ENCODE results near the gene PTPA.

The PTPA gene

DNA sequence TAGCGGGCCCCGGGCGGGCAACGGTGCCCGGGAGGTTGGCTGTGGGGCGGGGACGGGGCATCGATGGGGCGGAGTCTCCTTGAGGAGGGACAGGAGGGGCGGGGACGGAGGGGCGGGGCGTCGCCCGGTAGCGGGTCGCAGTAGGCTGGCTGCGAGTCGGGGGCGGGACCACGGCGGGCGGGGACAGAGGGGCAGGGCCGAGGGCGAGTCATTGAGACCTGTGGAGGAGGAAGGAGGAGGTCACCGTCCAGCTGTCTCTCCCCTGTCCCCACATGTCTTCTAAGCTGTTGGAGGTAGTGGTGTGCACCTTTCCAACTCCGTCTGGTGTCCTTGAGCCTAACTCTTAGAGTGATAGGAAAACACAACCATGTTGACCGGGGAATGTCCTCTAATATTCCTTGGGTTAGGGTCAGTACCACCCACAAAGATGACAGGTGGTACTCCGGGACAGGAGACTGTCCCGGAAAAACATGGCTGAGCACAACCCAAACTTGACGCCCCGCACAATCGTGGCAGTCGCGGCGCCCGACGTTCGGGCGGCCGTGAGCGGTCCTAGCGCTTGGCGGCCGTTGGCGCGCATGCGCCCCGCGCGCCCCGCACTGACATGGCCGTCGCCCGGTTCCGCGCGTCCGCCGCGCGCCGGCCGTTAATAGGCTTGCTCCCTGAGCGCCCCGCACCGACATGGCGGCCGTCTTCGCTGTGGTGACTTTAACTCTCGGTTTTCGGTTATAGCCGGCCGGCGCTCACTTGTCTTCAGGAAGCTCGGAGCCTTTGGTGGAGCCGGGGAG is at the start of gene PTPA, which contains the start of gene CRAT:
TSS of gene PTPA (plus strand) at position 676 of the 788 bp plus-strand sequence. CDS start 186 bp downstream, outside the sequence.
TSS of gene CRAT (minus strand) at position 54 of the 788 bp plus-strand sequence. CDS start 284 bp downstream, outside the sequence.
- DNase-seq, result peak; percentile 97

DNA sequence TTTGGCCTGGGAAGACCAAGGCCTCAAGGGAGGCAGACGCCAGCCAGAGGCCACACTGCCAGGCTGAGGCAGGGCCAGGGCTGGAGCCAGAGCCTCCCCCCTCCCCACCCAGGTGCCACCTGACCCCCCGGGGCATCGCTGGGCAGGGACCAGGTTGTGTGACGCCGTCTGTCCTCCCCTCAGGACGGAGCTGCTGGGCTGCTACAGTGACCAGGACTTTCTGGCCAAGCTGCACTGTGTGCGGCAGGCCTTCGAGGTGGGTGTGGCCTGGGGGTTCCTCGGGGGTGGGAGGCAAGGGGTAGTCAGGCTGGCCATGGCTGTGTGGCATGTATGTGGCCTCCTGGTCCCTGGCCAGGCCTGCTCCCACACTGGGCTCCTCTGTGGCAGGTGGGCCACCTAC is 48.2 kb upstream of the PTPA start:
- DNase-seq, result no peak

- no peak for DNase-seq
These were observed 46.7 kb upstream of the PTPA start for GRCh38 chr9:129064499-129064908.

DNA sequence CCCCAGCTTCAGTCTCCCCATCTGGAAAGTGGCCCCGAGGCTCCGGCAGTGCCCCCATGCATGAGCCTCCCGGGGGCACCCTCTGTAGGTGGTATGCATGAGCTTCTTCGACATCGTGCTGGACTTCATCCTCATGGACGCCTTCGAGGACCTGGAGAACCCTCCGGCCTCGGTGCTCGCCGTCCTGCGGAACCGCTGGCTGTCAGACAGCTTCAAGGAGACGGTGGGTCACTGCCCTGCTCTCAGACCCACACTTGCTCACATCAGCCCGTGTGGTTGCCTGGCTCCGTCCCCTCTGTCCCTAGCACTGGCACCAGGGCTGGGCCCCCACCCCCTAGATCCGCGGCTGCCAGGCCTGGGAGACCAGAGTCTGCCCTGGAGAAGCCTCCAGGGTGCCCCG is 43.1 kb upstream of the PTPA start:
- DNase-seq, result no peak

GRCh38 chr9:129068990-129069861 is 42.0 kb upstream of the PTPA start:
- peak; percentile 14 for DNase-seq

DNA sequence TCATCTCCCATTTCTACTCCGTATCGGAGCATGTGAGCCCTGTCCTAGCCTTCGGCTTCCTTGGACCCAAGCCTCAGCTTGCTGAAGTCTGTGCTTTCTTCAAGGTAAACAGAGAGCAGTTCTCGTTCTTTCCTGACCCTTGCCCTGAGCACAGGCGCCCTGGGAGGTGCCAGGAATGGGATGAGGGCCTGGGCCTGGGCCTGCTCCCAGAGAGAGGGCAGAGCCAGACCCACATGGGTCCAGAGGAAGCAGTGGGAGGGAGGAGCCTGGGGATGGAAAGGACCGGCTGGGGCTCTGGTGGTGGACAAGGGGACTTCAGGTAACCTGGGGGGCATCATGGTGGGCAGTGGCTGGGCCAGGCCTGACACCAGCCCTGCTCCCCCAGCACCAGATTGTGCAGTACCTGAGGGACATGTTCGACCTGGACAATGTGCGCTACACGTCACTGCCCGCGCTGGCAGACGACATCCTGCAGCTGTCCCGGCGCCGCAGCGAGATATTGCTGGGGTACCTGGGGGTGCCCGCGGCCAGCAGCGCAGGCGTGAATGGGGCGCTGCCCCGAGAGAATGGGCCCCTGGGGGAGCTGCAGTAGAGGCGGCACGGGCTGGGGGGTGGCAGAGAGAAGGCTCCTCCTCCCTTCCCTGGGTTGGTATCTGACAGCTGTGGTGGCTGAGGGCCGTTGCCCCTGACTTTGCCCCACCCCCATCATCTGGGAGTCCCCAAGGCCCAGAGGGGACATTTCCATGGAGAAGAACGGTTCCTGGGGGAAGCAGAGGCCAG is 41.2 kb upstream of the PTPA start:
- DNase-seq, result no peak

GRCh38 chr9:129070696-129071525 is 40.3 kb upstream of the PTPA start:
- no peak for DNase-seq

DNA sequence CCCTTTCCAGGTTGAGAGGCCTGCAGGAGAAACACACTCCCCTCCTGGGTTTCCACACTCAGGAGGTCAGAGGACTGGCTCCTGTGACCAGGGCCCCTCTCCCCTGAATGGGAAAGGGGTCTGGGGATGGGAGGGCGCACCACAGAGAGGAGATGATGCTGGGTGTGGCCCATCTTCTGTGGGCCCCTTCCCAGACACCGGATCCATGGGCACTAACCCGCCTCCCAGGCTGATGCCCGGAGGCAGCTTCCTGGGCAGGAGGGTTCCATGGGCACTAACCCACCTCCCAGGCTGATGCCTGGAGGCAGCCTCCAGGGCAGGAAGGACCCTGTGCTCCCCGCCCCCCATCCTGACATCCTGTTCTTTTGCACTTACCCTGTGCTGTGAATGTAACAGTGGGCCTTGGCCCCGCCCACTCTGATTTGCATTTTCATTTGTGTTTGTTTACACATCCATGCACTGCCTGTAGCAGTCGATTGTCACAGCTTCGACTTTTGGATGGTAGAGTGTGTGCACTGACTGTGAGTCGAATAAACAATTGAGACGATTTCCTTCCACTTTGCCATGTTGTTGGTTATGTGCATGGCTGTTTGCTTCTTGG is 39.6 kb upstream of the PTPA start:
- no peak for DNase-seq

DNA sequence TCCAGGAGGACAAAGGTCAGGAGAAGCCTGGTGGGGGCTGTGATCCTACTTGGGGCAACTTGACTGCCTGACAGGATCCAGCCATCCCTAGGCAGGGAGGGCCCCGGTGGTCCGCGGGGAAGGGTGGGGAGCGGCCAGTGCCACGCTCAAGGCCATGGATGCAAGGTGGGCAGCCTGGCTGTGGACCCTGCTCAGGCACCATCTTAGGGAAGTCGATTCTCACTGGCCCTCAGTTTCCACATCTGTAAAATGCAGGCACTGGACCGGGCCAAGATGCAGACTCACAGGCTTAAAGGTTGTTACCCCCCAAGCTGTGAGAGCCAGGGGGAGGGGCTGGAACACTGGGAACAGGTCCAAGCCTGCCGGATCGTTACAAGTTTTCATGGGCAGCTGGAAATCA is 39.0 kb upstream of the PTPA start:
- no peak for DNase-seq

- DNase-seq, result no peak
These were observed 37.8 kb upstream of the PTPA start for GRCh38 chr9:129073404-129073803.

DNA sequence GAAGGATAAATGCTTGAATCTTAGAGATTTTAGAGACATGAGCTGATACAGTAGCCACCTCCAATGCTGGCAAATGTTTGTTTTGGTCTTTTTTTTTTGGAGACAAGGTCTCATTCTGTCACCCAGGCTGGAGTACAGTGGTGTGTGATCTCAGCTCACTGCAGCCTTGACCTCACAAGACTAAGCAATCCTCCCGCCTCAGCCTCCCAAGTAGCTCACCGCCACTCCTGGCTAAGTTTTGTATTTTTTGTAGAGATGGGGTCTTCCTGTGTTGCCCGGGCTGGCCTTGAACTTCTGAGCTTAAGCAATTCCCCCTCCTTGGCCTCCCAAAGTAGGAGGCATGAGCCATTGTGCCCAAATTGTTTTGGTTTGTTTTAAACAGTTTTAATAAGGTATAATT is 37.1 kb upstream of the PTPA start:
- no peak for DNase-seq

DNA sequence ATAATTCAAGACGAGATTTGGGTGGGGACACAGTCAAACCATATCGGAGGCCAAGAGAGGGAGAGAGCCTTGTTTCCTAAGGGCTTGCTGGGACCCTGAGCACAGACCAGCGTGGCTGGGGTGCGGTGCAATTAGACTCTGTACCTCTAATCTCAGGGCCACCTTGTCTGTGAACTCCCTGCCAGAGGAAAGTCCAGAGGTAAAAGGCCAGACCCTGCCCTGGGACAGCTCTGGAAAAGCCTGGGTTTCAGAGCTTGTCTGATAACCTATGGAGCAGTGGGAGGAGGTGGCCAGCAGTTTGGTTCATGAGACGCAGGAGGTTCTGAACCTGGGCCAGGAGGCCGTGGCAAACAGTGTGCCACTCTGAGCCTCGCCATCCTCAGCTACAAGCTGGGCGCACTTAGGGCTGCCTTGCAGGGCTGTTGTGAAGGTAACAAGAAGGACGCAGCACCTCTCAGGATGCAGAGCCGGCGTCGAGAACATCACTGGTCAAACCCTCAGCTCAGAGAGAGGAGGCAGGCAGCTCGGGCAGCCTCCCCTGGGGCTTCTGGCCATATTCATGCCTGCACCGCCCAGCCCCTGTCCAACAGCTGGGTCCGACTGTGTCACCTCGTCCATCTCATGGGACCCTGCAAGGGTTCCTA is 35.1 kb upstream of the PTPA start:
- DNase-seq, result no peak

GRCh38 chr9:129076640-129077037 is 34.6 kb upstream of the PTPA start:
- DNase-seq, result no peak

DNA sequence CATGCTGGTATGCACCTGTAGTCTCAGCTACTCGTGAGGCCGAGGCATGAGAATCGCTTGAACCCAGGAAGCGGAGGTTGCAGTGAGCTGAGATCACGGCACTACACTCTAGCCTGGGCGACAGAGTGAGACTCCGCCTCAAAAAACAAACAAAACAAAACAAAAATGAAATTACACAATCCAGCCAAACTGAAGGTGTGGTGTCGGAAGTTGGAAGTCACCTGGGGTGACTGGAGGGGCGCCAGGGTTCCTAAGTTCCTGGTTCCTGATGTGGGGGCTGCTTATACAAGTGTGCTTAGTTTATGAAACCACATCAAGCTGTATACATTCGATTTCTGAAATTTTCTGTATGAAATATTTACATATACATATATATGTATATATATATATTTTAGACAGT is 34.0 kb upstream of the PTPA start:
- DNase-seq, result no peak

DNA sequence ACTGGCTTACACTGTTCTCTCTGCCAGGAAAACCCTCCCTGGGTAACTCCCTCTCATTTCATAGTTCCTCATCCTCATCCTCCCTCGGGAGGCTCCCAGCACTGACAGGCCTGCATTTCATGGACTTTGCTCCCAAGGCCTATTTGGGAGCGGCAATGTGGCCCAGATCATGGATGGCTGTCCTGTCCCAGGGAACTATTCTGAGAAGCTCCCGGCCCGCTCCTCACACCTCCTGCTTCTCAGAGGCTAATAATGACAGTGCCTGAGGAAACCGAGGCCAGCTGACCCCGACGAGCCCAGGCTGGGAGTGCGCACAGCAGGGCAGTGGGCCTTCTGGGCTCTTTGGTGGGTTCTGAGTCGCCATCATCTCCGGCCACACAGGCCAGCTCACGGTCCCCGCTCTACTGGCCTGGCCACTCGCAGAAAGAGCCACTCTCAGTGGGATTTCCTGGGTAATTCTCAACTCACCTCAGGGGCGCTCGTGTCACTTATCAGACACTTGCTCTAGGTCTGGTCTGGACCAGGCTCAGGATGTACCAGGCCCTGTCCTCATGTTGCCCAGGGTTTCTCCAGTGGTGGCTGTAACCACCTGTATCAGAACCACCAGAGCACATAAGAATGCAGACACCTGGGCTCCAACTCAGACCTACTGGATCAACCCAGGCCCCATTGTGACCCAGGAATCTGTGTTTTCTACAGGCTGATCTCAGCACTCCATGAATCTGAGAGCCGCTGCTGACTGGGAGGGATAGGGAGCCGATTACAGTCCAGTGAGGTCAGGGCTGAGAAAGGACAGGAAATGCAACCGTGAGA is 32.3 kb upstream of the PTPA start:
- no peak for DNase-seq

DNA sequence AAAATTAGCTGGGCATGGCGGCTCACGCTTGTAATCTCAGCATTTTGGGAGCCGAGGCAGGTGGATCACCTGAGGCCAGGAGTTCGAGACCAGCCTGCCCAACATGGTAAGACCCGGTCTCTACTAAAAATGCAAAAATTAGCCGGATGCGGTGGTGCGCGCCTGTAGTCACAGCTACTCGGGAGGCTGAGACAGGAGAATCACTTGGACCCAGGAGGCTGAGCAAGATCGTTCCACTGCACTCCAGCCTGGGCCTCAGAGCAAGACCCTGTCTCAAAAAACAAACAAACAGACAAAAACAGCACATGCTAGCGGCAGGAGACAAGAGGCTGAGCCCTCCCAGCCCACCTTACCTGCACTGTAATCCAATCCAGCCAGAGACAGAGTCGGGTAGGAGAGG is 31.4 kb upstream of the PTPA start:
- no peak for DNase-seq

- no peak for DNase-seq
These were observed 31.0 kb upstream of the PTPA start for GRCh38 chr9:129080298-129080600.

DNA sequence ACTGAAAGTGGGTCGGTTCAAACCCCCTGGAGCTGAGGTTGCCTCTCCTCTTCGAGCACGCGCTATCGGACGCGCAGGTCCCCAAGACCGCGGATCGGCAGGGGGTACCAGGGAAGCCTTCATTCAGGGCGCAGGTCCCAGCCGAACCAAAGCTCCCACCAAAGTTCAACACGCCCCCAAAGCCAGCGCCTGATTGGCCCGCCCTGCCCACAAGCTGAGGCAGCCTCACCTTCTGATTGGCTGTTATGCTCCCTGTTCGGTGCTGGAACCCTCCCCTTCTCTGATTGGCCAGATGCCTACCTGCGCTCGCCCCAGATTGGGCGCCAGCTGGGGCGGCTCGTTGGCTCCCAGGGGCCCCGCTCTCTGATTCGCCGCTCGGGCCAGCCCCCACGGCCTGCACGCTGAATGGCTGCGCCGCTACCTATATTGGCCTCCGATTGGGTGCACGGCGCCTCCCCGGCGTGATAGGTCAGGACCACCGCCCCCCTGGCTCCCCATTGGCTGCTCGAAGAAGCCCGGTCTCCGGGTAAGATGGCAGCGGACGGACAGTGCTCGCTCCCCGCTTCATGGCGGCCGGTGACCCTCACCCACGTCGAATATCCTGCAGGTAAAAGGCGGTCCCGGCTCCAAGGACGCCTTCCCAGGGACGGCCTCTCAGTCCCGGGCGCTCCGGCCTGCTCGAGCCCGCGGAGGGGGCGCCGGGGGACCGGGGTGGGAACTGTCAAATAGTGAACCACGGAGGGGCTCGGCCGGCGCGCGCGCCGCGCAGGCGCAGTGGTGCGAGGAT is 30.4 kb upstream of the PTPA start, which contains the start of gene DOLPP1:
TSS of gene DOLPP1 (plus strand) at position 511 of the 787 bp plus-strand sequence. CDS start at position 532, 21 bp downstream.
- DNase-seq, result peak; percentile 99

DNA sequence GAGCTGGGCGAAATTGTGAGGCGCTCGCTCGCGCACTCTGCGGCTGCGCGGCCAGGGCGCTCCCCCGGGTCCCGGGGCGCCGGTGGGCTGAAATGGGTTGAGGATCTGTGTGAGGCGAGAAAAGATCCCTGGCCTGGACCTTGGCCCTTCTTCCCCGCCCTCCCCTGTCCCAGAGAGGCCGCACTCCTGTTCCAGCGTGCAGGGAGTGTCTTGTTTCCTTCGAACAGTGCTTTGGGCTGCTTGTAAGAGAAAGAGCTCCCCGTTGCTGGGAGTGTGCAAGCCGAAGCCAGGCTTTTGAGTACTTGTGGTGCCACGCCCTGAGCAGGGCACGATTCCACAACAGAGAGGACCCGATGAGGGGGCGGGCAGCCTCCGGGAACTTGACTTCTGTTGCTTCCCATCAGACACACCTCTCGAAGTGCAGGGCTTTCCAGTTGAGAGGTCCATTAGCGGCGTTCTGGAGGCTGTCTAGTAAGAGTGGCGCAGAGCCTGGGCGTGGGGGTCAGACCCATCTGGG is 29.8 kb upstream of the PTPA start:
- DNase-seq, result no peak

Data from stimulated activated naive CD4-positive, alpha-beta T cell treated with Interleukin-2 at 50 U/mL for 16 hours (primary cell).